H9 (cell line): Measurements from ENCODE around the gene OVCH2. TPM values are rescaled to one million over a fixed set of nuclear protein-coding genes. Genes with fewer than 3 reads are reported as not detected.

Experiments
- DNase-seq: peaks from one replicate; pipeline ENCODE4 v3.0.0-alpha.2; 2017
- H2AFZ ChIP-seq: one replicate; pipeline ENCODE4 v1.6.1; 2013; ENCODE audit warnings: mild to moderate bottlenecking, low read length, control low read depth, moderate library complexity
- H2AK5ac ChIP-seq: 2 replicates; pipeline ENCODE4 v1.6.1; 2013; ENCODE audit warnings: low read length, control low read depth, mixed read lengths; ENCODE audit not compliant: insufficient read length
- H2BK120ac ChIP-seq: one replicate; pipeline ENCODE4 v1.6.1; 2013; ENCODE audit warnings: low read depth, mild to moderate bottlenecking, low read length, control low read depth, inconsistent platforms; ENCODE audit not compliant: poor library complexity, severe bottlenecking
- H2BK12ac ChIP-seq: 2 replicates; pipeline ENCODE4 v1.6.1; 2013; ENCODE audit warnings: low read length, control low read depth, mixed read lengths, low read depth; ENCODE audit not compliant: insufficient read length
- H2BK15ac ChIP-seq: 2 replicates; pipeline ENCODE4 v1.6.1; 2013; ENCODE audit warnings: low read depth, low read length, control low read depth
- H2BK20ac ChIP-seq: one replicate; pipeline ENCODE4 v1.6.1; 2013; ENCODE audit warnings: low read depth, mild to moderate bottlenecking, low read length, control low read depth, inconsistent platforms; ENCODE audit not compliant: poor library complexity, severe bottlenecking
- H2BK5ac ChIP-seq: 2 replicates; pipeline ENCODE4 v1.6.1; 2013; ENCODE audit warnings: low read length, control low read depth, mixed read lengths; ENCODE audit not compliant: insufficient read length
- H3K14ac ChIP-seq: 2 replicates; pipeline ENCODE4 v1.6.1; 2013; ENCODE audit warnings: low read length, control low read depth; ENCODE audit not compliant: insufficient read depth
- H3K18ac ChIP-seq: 2 replicates; pipeline ENCODE4 v1.6.1; 2013; ENCODE audit warnings: low read depth, mild to moderate bottlenecking, mixed read lengths, low read length, control low read depth; ENCODE audit not compliant: insufficient read length
- H3K23ac ChIP-seq: 2 replicates; pipeline ENCODE4 v1.6.1; 2013; ENCODE audit warnings: low read length, control low read depth, mixed read lengths, low read depth; ENCODE audit not compliant: insufficient read length
- H3K23me2 ChIP-seq: 2 replicates; pipeline ENCODE4 v1.6.1; 2013; ENCODE audit warnings: low read depth, mild to moderate bottlenecking, mixed read lengths, low read length, control low read depth; ENCODE audit not compliant: insufficient read length, poor library complexity, severe bottlenecking
- H3K27ac ChIP-seq: 2 replicates; pipeline ENCODE4 v1.5.1; 2013; ENCODE audit warnings: low read length, control low read depth, mixed read lengths, low read depth; ENCODE audit not compliant: insufficient read length
- H3K27me3 ChIP-seq: 2 replicates; pipeline ENCODE4 v1.6.1; 2013; ENCODE audit warnings: low read length, control low read depth, inconsistent platforms; ENCODE audit not compliant: insufficient read depth
- H3K4ac ChIP-seq: 2 replicates; pipeline ENCODE4 v1.6.1; 2013; ENCODE audit warnings: low read depth, mild to moderate bottlenecking, control low read depth, inconsistent platforms, low read length, moderate library complexity
- H3K4me1 ChIP-seq: 2 replicates; pipeline ENCODE4 v1.6.1; 2013; ENCODE audit warnings: low read length, control low read depth, inconsistent platforms; ENCODE audit not compliant: insufficient read depth
- H3K4me2 ChIP-seq: 2 replicates; pipeline ENCODE4 v1.6.1; 2013; ENCODE audit warnings: low read length, control low read depth, mixed read lengths; ENCODE audit not compliant: insufficient read length, insufficient read depth
- H3K56ac ChIP-seq: 2 replicates; pipeline ENCODE4 v1.6.1; 2013; ENCODE audit warnings: low read depth, mild to moderate bottlenecking, mixed read lengths, low read length, control low read depth; ENCODE audit not compliant: insufficient read length
- H3K79me1 ChIP-seq: 2 replicates; pipeline ENCODE4 v1.6.1; 2013; ENCODE audit warnings: low read depth, mild to moderate bottlenecking, moderate library complexity, low read length, control low read depth, inconsistent platforms; ENCODE audit not compliant: insufficient read depth, poor library complexity, severe bottlenecking
- H3K79me2 ChIP-seq: 2 replicates; pipeline ENCODE4 v1.6.1; 2013; ENCODE audit warnings: low read length, control low read depth, inconsistent platforms; ENCODE audit not compliant: insufficient read depth
- H3K9ac ChIP-seq: 2 replicates; pipeline ENCODE4 v1.6.1; 2013; ENCODE audit warnings: low read length, control low read depth, mixed read lengths; ENCODE audit not compliant: insufficient read length; ENCODE audit errors: extremely low read depth
- H3K9me3 ChIP-seq: one replicate; pipeline ENCODE4 v1.6.1; 2013; ENCODE audit warnings: low read depth, low read length, inconsistent platforms; ENCODE audit not compliant: control insufficient read depth
- H3T11ph ChIP-seq: one replicate; pipeline ENCODE4 v1.6.1; 2013; ENCODE audit warnings: mild to moderate bottlenecking, low read length, control low read depth, inconsistent platforms
- H4K20me1 ChIP-seq: one replicate; pipeline ENCODE4 v1.6.1; 2013; ENCODE audit not compliant: control insufficient read depth, insufficient read length, insufficient read depth
- H4K5ac ChIP-seq: 2 replicates; pipeline ENCODE4 v1.6.1; 2013; ENCODE audit warnings: low read depth, mild to moderate bottlenecking, mixed read lengths, low read length, control low read depth; ENCODE audit not compliant: insufficient read length
- H4K8ac ChIP-seq: replicated peaks from 2 replicates; pipeline ENCODE4 v1.6.1; 2013; ENCODE audit warnings: low read length, control low read depth, mixed read lengths, low read depth; ENCODE audit not compliant: insufficient read length
- H4K91ac ChIP-seq: 2 replicates; pipeline ENCODE4 v1.6.1; 2013; ENCODE audit warnings: low read depth, mild to moderate bottlenecking, moderate library complexity, mixed read lengths, low read length, control low read depth; ENCODE audit not compliant: insufficient read length
- H3K27ac Mint-ChIP-seq, 3 experiments: 2 replicates in 2 of 3; 3 replicates in 1 of 3; pipeline ENCODE4 v1.8.0; 2020 to 2021; ENCODE audit warnings: mixed read lengths in 3 of 3, mild to moderate bottlenecking in 1 of 3, moderate library complexity in 1 of 3
- H3K27me3 Mint-ChIP-seq: 2 replicates; pipeline ENCODE4 v1.8.0; 2021; ENCODE audit warnings: low read depth, mild to moderate bottlenecking, moderate library complexity, mixed read lengths
- H3K36me3 Mint-ChIP-seq, 3 experiments: 2 replicates in 2 of 3; 3 replicates in 1 of 3; pipeline ENCODE4 v1.8.0; 2020 to 2021; ENCODE audit warnings: low read depth in 3 of 3, mixed read lengths in 3 of 3; ENCODE audit not compliant: insufficient read depth in 1 of 3
- H3K4me1 Mint-ChIP-seq, 2 experiments: 2 replicates each; pipeline ENCODE4 v1.8.0; 2020; ENCODE audit warnings: mixed read lengths in 2 of 2
- H3K4me3 Mint-ChIP-seq, 2 experiments: 2 replicates in 1 of 2; 3 replicates in 1 of 2; pipeline ENCODE4 v1.8.0; 2020 to 2021; ENCODE audit warnings: mild to moderate bottlenecking in 2 of 2, mixed read lengths in 2 of 2, moderate library complexity in 1 of 2
- H3K9me3 Mint-ChIP-seq, 2 experiments: 2 replicates in 1 of 2; 3 replicates in 1 of 2; pipeline ENCODE4 v1.8.0; 2020; ENCODE audit warnings: mild to moderate bottlenecking in 2 of 2, mixed read lengths in 2 of 2, moderate library complexity in 1 of 2
- WGBS: extraction: QIAGEN DNeasy Blood & Tissue Kit; methylation state at CpG from one replicate; pipeline ENCODE4 v1.1.7; 2013; ENCODE audit warnings: missing lambda C conversion rate, low lambda C conversion rate, mixed read lengths; ENCODE audit not compliant: insufficient read length; ENCODE audit errors: extremely low coverage; 5-methylcytosine and 5-hydroxymethylcytosine counted together
- total RNA-seq: library from RNA; stranded (reverse); gene quantifications from 2 replicates; pipeline ENCODE4 v1.2.1, GENCODE V29; 2021
- TF ChIP-seq, protein P1 (sequence below): fragments of 200-600 bp; sonication (generic); conservative IDR thresholded peaks from 3 replicates; pipeline ENCODE4 v1.8.0; 2021; ENCODE audit warnings: antibody characterized with exemption, mild to moderate bottlenecking

OVCH2 gene
- total RNA-seq, 1 experiment from 2014 or later, result 0.46 TPM

DNA sequence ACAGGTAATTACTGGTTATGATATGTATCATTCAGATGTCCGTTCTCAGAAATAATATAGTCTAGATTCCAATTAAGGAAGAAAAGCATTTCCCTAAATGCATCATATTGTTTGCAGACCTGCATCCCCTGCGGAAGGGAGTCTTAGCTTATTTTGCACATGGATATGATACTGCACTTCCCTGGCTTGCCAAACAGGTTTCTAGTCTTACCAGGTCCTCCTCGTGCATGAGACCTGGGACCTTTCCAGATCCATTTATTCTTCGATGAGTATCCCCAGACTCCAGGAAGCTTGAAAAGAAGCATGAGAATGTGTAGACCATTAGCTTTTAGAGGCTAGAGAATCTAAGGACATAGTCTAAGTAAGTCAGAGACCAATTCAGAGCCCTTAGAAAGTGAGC lies 63.5 kb downstream of the OVCH2 start:
- no peak overlapping the region for H4K8ac ChIP-seq
- H2AFZ ChIP-seq, result no peak overlapping the region
- no peak overlapping the region for H3K23ac ChIP-seq
- Mint-ChIP-seq H3K27me3 (no peaks in the 10 kb centered on the region), H3K4me3 (no peak overlapping the region), H3K27ac (no peak overlapping the region), H3K9me3 (no peaks in the 10 kb centered on the region), H3K36me3 (peaks cover 0 to 20% (median 8%) of the 10 kb centered on the region in 3 experiments; a peak in 5 of 7 replicates), H3K4me1 (peaks cover 13 to 16% of the 10 kb centered on the region in 2 experiments)
- no peaks in the 10 kb centered on the region for H4K20me1 ChIP-seq
- no peak overlapping the region for H3K56ac ChIP-seq
- no peak overlapping the region for H3K18ac ChIP-seq
- no peaks in the 10 kb centered on the region for H3K4me1 ChIP-seq
- no peak overlapping the region for H2BK12ac ChIP-seq
- no peak overlapping the region for H3K9ac ChIP-seq
- H2BK5ac ChIP-seq, result no peak overlapping the region
- H3K27me3 ChIP-seq, result no peaks in the 10 kb centered on the region
- H3K27ac ChIP-seq, result no peak overlapping the region
- H3K79me2 ChIP-seq, result no peaks in the 10 kb centered on the region
- H3K79me1 ChIP-seq, result no peaks in the 10 kb centered on the region
- H3K4ac ChIP-seq, result no peak overlapping the region
- H2BK120ac ChIP-seq, result no peak overlapping the region
- TF ChIP-seq, protein P1, sequence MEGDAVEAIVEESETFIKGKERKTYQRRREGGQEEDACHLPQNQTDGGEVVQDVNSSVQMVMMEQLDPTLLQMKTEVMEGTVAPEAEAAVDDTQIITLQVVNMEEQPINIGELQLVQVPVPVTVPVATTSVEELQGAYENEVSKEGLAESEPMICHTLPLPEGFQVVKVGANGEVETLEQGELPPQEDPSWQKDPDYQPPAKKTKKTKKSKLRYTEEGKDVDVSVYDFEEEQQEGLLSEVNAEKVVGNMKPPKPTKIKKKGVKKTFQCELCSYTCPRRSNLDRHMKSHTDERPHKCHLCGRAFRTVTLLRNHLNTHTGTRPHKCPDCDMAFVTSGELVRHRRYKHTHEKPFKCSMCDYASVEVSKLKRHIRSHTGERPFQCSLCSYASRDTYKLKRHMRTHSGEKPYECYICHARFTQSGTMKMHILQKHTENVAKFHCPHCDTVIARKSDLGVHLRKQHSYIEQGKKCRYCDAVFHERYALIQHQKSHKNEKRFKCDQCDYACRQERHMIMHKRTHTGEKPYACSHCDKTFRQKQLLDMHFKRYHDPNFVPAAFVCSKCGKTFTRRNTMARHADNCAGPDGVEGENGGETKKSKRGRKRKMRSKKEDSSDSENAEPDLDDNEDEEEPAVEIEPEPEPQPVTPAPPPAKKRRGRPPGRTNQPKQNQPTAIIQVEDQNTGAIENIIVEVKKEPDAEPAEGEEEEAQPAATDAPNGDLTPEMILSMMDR, result no peak
- H4K91ac ChIP-seq, result no peak overlapping the region
- no peak overlapping the region for H2BK15ac ChIP-seq
- no peak overlapping the region for H3K14ac ChIP-seq
- no peaks in the 10 kb centered on the region for H3K9me3 ChIP-seq
- no peak overlapping the region for H3K4me2 ChIP-seq
- no peak for DNase-seq
- whole genome bisulfite sequencing, result no CpG with 5 or more reads among the region's 4 CpGs
- H2AK5ac ChIP-seq, result no peak overlapping the region
- no peaks in the 10 kb centered on the region for H3K23me2 ChIP-seq
- H2BK20ac ChIP-seq, result no peak overlapping the region
- H3T11ph ChIP-seq, result no peak overlapping the region
- H4K5ac ChIP-seq, result no peak overlapping the region
